NOMO-1 (cell line): ENCODE measurements around the gene TMEFF2.

ENCODE experiments used
- DNase-seq, 2 experiments: peaks; one replicate each; lab custom pipeline; 2025; ENCODE audit not compliant: unreplicated experiment in 2 of 2; lab: John Stamatoyannopoulos, UW

Gene TMEFF2

GRCh38 chr2:192026059-192026824, 168.5 kb downstream of the TMEFF2 start:
- DNase-seq, result no peak

GRCh38 chr2:192025637-192026036, 169.1 kb downstream of the TMEFF2 start:
- no peak for DNase-seq

- no peak for DNase-seq
These were observed 171.7 kb downstream of the TMEFF2 start for GRCh38 chr2:192023006-192023405.

GRCh38 chr2:192017844-192018243, 176.9 kb downstream of the TMEFF2 start:
- DNase-seq, result no peak

GRCh38 chr2:192016265-192016664, 178.5 kb downstream of the TMEFF2 start:
- DNase-seq, result no peak

GRCh38 chr2:192013211-192013610, 181.5 kb downstream of the TMEFF2 start:
- DNase-seq, result no peak

GRCh38 chr2:192011196-192011595, 183.5 kb downstream of the TMEFF2 start:
- DNase-seq, result no peak

- DNase-seq, result no peak
These were observed 184.7 kb downstream of the TMEFF2 start for GRCh38 chr2:192010073-192010472.

GRCh38 chr2:192007581-192008228, 187.0 kb downstream of the TMEFF2 start:
- DNase-seq, result no peak

- no peak for DNase-seq
These were observed 189.5 kb downstream of the TMEFF2 start for GRCh38 chr2:192005211-192005610.

- DNase-seq, result no peak
These were observed 190.4 kb downstream of the TMEFF2 start for GRCh38 chr2:192004188-192004963.

GRCh38 chr2:192002418-192002817, 192.3 kb downstream of the TMEFF2 start:
- no peak for DNase-seq

- no peak for DNase-seq
These were observed 194.3 kb downstream of the TMEFF2 start for GRCh38 chr2:192000196-192000980.

GRCh38 chr2:191999101-191999841, 195.5 kb downstream of the TMEFF2 start:
- no peak for DNase-seq

GRCh38 chr2:191995285-191995684, 199.4 kb downstream of the TMEFF2 start:
- DNase-seq, result peak in 1 of 2 experiments; percentile 2

- no peak for DNase-seq
These were observed 200.0 kb downstream of the TMEFF2 start for GRCh38 chr2:191994749-191995148.

GRCh38 chr2:191991442-191991841, 203.3 kb downstream of the TMEFF2 start:
- DNase-seq, result no peak

- no peak for DNase-seq
These were observed 209.0 kb downstream of the TMEFF2 start for GRCh38 chr2:191985740-191986139.

- no peak for DNase-seq
These were observed 211.1 kb downstream of the TMEFF2 start for GRCh38 chr2:191983591-191983990.

- DNase-seq, result no peak
These were observed 211.5 kb downstream of the TMEFF2 start for GRCh38 chr2:191983186-191983585.
